D341Med (cell line): ENCODE measurements around the gene PARP15.

Source experiments
- DNase-seq: peaks from one replicate; pipeline ENCODE4 v3.0.0; 2012; ENCODE audit warnings: low spot score

PARP15 gene

DNA sequence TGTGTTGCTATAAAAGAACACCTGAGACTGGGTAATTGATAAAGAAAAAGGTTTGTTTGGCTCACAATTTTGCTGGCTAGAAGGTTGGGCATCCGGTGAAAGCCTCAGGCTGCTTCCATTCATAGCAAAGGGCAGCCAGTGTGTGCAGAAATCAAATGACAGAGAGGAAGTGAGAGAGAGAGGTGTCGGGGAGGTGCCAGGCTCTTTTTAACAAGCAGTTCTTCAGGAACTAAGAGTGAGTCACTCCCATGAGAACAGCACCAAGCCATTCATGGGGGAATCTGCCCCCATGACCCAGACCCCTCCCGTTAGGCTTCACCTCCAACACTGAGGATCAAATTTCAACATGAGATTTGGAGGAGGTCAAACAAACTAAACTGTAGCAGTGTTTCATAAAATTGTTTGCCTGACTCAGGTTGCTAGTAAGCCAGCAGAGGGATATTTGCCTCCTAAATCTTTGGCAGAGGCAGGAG is 4.5 kb upstream of the PARP15 start:
- no peak for DNase-seq

DNA sequence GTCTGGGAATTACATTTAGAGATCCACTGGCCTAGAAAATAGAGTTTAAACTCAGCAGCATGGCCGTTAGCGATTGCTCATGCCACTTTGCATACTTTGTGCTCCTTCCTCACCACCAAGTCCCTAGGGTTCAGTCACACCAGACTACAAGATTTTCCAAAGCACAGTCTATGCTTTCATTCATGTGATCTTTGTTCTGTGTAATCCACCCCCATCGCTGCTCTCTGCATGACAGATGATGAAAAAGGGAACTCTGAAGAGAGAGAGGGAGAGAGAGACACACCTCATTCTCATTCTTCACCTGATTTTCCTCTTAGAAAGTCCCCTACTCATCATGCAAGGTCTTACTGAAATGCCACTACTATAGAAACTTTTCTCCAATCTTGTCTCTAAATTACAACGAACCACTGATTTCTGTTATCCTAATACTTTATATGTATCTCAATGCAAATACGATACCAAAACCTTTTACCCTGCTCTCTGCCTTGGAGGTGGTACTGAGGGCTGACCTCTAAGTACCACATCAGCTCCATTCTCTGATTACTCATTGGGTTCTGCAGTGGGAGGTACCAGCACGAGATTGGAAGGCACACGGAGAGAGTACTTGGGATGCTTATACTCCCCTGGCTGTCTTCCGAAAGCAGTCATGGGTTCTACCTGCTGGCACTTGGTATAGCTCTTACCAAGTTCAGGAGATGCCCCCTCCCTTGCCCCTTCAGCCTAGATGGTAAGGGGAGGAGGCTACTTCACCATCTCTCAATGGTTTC is 1.1 kb upstream of the PARP15 start:
- no peak for DNase-seq

DNA sequence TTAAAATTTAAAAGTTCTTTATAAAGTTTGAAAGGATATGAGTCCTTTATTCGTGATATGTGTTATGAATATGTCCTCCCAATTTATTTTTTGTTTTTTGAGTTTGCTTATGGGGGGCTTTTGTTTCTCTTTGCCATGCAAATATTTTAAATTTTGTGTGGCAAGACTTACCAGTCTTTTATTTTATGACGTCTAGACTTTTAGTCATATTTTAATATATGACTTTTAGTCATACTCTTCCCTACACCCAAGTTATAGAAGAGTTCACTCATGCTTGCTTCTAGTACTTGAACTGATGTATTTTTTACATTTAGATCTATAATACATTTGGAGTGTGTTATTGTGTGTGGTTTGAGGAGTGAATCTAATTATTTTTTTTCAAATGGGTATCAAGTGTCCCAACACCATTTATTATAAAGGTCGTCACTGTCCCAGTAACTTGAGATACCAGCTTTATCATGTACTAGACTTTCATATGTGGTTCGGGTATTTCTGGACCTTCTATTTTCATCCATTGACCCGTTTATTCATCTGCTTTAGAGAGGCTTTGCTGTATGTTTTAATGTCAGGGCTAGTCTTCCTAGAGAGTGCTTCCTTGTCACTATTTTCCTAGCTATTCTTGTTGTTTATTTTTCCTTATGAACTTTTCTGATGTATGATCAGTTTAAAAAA is 755 bp downstream of the PARP15 start:
- DNase-seq: no peak

DNA sequence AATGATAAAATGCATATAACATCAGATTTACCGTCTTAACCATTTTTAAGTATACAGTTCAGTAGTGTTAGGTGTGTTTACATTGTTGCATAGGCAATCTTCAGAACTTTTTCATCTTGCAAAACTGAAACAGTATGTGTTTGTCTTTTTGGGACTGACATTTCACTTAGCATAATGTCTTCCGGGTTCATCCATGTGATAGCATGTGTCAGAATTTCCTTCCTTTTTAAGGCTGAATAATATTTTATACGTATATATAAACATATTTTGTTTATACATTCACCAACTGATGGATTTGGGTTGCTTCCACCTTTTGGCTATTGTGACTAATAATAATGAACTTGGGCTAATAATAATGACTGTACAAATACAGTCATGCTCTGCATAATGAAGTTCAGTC is 3.0 kb downstream of the PARP15 start:
- DNase-seq: no peak

DNA sequence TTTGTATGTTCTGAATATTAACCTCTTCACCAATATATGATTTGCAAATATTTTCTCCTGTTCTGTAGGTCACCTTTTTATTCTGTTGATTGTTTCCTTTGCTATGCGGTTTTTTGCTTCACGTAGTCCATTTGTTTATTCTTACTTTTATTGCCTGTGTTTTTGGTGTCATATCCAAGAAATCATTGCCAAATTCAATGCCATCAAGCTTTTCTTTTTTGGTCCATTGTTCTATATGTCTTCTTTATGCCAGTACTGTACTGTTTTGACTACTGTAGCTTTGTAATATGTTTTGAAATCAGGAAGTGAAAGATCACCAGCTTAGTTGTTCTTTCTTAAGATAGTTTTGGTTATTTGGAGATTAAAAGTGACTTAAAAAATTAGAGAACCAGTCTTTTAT is 4.2 kb downstream of the PARP15 start:
- DNase-seq: no peak

DNA sequence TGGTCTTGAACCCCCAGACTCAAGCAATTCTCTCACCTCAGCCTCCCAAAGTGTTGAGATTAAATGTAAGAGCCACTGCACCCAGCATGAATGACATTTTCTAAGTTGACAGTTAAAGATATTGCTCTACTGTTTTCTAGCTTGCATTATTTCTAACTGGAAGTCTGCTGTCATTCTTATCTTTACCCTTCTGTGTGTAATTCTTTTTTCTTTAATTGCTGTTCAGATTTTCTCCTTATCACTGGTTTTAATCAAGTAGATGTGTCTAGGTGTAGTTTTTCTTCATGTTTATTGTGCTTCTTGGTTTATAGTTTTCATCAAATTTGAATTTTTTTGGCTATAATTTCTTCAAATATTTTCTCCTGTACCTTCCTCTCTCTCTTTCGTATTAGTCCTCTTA is 4.9 kb downstream of the PARP15 start:
- no peak for DNase-seq

DNA sequence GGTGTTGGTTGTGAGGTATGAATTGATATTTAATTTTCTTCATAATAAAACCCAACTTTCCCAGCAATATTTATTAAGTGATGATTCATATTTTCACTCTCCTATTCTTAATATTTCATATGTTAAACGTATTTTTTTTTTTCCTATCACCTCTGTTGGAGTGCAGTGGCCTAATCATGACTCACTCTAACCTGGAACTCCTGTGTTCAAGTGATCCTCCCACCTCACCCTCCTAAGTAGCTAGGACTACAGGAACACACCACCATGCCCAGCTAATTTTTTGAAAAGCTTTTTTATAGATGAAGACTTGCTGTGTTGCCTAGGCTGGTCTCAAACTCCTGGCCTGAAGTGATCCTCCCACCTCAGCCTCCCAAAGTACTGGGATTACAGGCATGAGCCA is 8.6 kb downstream of the PARP15 start:
- DNase-seq: no peak

DNA sequence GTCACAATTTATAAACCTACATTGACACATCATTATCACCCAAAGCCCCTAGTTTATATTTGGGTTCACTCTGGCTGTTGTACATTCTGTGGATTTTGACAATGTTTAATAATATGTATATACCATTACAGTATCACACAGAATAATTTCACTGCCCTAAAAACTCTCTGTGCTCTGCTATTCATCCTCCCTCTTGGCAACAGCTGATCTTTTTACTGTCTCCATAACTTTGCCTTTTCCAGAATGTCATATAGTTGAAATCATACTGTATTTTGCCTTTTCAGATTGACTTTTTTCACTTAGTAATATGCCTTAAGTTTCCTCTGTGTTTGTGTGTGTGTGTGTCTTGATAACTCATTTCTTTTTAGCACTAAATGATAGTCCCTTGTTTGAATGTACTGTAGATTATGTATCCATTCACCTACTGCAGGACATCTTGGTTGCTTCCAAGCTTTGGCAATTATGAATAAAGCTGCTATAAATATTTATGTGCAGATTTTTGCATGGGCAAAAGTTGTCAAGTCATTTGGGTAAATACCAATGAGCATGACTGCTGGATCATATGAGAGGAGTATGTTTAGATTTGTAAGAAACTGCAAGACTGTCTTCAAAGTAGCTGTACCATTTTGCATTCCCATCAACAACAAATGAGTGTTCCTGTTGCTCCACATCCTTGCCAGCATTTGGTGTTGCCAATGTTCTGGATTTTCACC is 9.5 kb downstream of the PARP15 start:
- DNase-seq: no peak

DNA sequence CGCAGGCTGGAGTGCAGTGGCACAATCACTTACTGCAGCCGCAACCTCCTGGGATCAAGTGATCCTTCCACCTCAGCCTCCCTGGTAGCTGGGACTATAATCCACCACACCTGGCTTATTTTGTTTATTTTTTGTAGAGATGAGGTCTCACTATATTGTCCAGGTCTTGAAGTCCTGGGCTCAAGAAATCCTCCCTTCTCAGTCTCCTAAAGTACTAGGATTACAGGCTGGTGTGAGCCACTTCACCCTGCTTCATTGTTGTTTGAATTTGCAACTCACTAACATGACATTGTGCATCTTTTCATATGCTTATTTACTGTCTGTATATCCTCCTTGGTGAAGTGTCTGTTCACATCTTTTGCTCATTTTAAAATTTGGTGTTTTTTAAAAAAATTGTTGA is 10.1 kb downstream of the PARP15 start:
- DNase-seq: no peak

DNA sequence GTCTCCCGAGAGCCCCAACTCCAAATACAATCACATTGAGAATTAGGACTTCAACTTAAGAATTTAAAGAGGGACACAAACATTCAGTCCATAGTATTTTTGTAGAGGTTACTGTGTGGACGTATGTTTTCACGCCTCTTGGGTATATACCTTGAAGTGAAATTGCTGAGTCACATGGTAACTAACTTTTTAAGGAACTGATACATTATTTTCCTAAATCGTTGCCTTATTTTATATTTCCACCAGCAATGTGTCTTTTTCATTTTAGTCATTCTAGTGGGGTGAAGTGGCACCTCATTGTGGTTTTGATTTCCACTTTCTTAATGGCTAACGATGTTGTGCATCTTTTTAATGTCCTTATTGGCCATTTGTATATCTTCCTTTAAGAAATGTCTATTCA is 11.8 kb downstream of the PARP15 start:
- DNase-seq: no peak

DNA sequence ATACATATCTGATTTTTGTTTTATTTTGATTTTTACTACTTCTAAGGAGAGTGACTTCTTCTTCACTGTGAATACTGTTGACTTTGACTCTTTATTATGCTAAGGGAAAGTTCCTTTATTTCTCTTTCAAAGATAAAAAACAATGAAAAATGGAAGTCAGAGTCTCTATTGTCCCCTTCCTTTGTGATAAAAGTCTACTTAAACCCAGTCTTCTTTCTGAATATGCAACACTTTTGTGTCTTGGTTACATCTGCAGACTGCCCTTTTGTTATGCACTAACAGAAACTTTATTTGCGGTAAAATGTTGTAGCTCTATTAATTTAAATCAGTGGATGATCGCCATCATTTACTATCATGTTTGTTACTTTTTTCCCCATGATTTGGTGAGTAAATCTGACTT is 13.2 kb downstream of the PARP15 start:
- DNase-seq: no peak

DNA sequence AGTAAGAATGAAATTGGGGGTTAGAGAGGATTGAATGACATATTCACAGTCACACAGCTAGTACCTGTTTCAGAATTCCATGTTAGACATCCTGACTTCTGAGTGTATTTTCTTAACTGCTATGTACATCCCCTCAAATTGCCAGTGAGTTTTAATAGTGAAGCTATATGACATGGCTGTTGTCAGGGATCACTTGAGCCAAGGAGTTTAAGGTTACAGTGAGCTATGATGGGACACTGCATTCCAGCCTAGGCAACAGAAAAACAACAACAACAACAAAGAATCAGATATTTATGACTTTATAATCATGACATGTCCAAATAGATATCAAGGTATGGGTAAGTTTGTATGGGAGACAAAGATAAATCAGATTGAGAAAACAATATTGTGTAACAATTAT is 16.6 kb downstream of the PARP15 start:
- DNase-seq: no peak

DNA sequence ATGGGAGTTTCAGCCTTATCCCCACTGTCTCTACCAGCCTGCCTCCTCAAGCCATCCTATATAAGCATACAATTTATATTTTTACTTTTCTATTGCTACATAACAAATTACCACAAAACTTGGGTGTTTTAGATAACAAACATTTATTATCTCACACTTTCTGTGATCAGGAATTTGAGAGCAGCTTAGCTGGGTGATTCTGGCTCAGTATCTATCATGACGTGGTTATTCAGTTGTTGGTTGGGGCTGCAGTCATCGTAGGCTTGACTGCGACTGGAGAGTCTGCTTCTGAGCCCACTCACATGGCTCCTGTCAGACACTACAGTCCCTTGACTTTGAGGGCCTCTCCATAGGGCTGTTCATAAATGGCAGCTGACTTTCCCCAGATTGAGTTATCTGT is 20.7 kb downstream of the PARP15 start:
- no peak for DNase-seq

DNA sequence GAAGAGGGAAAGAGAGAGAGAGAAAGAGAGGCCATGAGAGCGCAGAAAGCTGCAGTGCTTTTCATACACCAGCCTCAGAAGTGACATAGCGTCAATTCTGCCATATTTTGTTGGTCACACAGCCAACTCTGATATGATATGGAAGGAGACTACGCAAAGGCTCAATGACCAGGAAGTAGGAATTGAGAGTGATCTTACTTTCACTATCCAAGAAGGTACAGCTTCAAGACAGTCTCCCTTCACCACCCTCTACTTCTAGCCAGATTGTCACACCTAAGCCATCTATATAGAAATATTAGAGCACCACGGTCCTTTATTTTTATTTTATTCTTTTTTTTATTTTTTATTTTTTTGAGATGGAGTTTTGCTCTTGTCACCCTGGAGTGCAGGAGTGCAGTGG is 21.1 kb downstream of the PARP15 start:
- no peak for DNase-seq

DNA sequence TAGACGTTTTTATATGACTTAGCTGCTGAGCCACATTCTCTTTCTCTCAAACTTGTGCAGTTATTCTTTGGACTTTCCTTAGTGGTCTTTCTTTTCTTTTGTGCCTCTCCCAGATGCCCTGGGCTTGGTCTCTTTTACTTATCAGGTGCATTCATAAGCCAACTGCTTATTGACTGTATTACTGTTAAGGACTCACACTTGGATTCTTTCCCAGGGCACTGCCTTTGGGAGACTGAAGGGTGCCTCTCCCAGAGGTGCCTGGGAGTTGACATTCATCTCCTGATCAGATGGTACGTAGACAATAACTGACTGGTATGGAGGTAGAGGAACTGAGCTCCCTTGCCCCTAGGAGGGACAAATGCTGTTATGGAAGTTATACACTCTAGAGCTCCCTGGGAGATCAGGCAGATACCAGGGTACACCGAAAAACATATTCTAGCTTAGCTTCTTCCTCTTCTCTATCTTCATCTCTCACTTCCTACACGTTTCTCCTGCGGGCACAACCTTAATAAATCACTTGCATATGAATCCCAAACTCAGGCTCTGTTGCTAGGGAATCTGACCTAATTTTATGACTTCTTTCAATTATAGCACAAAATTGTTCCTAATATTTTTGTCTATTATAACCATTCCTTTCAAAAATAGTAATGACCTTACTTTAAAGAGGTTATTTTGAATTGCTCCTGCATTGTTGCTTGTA is 24.7 kb downstream of the PARP15 start:
- DNase-seq: no peak

DNA sequence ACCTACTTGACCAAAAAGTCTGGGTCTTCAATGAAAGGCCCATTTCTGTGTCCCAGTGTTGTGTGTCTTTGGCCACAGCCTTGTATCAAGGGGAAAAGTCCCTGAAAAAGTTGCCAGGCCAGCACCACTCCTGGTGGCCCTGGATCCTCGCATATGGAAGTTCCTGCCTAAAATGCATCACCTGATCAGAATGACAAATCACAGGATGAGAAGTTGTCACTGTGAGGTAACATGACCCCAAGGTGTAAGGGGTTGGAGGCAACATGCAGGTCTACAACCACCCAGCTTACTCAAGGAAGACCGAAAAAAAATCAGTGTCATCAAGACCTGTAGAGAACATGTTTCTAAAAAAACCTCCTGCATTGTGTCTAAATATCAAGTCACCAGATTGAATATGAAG is 25.6 kb downstream of the PARP15 start:
- DNase-seq: no peak

DNA sequence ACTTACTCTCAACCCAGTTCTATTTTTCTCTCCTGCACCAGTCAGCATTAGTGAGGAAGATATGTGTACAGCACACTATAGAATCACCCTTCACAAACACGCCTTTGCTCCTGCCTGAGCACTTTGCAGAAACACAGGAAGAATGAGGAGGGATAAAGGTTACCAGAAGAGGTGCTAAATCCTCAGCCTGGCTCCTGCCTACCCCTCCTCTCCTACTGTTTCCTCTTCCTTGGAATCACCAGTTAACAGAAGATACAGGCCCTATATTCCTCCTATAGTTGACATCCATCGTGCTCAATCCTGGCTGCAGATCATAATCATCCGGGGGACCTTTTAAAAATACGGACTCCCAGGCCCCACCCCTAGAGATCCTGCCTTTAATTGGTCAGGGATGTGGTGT is 28.9 kb downstream of the PARP15 start:
- DNase-seq: no peak

DNA sequence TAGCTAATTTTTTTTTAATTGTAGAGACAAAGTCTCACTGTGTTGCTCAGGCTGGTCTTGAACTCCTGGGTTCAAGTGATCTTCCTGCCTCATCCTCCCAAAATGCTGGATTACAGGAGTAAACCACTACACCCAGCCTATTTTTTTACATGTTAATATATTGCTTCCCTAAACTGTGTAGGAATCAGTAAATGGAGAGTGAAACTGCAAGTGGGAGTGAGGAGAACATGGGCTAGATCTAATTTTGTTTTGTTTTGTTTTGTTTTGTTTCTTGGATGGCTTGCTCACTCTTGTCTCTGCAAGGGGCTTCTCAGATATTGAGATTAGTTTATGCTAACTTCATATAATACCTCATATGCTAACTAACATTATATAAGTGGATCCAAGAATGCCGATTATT is 31.5 kb downstream of the PARP15 start:
- no peak for DNase-seq

DNA sequence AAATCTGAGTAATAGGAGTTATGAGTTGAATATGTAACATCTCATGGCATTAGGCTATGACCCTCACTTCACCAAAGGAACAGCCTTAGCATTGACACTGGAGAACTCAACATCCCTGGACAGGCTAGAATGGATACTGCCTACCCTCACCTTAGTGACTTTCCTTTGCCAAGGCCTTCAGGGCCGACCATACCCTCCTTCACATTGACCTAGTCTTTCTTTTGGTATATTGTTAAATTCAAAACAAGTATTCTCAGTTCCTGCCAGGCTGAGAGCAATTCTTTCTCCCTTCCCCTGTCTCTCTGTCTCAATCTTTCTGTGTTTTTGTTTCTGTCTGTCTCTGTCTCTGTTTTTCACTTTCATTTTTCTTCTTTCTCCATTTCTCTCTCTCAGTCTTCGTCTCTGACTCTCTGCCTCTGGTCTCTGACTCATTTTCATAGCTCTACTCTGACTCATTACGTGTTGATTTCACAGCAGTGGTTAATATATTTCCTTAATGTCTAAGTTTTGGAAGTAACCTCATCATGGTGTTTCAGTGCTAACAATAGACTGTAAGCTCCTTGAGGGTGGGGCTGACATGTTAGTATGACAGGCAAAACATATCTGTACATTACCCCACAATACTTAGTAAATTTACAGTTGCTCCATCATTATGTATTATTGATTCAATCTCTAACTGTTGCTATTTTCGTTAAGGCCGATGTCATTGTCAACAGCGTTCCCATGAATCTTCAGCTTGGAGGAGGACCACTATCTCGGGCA is 32.5 kb downstream of the PARP15 start:
- no peak for DNase-seq

DNA sequence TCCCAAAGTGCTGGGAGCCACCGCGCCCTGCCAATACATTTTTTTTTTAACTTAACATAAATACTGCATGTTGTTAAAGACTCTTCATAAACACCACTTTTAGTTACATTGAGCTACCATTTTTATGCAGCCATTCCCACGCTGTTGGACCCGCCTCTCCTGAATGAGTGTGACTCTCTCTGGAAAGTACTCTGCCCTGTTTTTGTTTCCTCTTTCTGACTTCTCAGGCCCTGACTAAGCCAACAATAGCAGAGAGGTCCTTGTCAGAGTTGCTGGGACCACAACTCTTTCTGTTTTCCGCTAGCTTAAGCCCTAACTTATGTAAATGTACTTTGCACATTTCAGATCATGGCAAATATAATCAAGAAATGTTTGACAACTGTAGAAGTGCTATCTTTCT is 35.2 kb downstream of the PARP15 start:
- no peak for DNase-seq

DNA sequence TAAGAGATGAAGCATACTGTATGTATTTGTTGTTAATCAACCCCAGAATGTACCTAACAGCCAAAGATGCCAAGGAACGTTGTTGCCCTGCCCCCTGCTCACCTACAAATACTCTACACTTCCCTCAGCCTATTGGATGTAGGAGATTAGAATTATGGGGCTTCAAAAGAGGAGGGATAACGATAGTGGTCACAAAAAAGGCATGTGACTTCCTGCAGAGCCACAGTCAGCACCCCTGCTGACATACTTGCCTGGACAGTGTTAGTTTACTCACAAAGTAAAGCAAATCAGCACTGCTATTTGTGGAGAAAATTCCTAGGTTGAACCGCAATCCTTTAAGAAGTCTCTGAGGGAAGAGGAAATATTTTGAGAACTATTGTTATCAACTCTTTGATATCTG is 37.9 kb downstream of the PARP15 start:
- DNase-seq: no peak

DNA sequence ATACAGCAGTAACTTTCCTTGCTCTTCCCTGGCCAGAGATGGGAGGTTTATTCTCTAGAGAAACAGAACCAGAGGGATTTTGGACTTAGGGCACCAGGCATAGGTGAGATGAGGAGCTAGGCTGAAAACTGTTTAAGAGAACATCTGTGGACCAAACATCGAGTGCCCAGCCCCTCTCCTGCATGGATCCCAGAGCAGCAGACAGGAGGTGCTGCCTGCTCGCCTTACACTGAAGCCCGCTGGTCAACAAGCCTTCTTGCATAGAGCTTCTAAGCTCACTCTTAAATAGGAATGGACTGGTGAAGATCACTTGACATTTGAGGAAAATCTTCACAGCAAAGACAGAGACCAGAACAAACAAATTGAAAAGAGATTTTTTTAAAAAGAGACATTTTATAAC is 41.2 kb downstream of the PARP15 start:
- DNase-seq: no peak
